ENCODE measurements around the gene NUSAP1. TPM values are rescaled to one million over a fixed set of nuclear protein-coding genes. Genes with fewer than 3 reads are reported as not detected.
A peak's percentile ranks its signal among the peaks of the same experiment; 100 is the strongest.
"Not testable (repeated sequence)": the region's sequence is repeated elsewhere in the genome, so short reads cannot be mapped to it uniquely, and the experiment has no call there.

The NUSAP1 gene
- total RNA-seq, 1 donor from 2014 or later: 3.7 TPM

GRCh38 chr15:41350057-41350717 lies 17.5 kb downstream of the NUSAP1 start:
- Histone ChIP-seq H3K4me3 (ENCODE audit: low read depth, low read length) (no peak overlapping the region), H3K36me3 (ENCODE audit: control insufficient read depth, insufficient read depth, low read length) (peaks cover 3% of the 10 kb centered on the region), H3K27me3 (ENCODE audit: control insufficient read depth, insufficient read depth, low read length) (no peaks in the 10 kb centered on the region)
- no peak for FAIRE-seq
- TF ChIP-seq CTCF (IDR thresholded peaks at IDR 0.05; ENCODE audit: insufficient read depth, low read length, severe bottlenecking): no peak
- DNase-seq (ENCODE audit: low read depth): no peak

- no peak for FAIRE-seq
- Histone ChIP-seq H3K4me3 (ENCODE audit: low read depth, low read length) (no peak overlapping the region), H3K27me3 (ENCODE audit: control insufficient read depth, insufficient read depth, low read length) (no peaks in the 10 kb centered on the region), H3K36me3 (ENCODE audit: control insufficient read depth, insufficient read depth, low read length) (peaks cover 3% of the 10 kb centered on the region)
- TF ChIP-seq CTCF (IDR thresholded peaks at IDR 0.05; ENCODE audit: insufficient read depth, low read length, severe bottlenecking): no peak
- DNase-seq (ENCODE audit: low read depth): no peak
Measured at GRCh38 chr15:41354371-41354770, 21.7 kb downstream of the NUSAP1 start.

GRCh38 chr15:41367418-41367817 lies 34.7 kb downstream of the NUSAP1 start:
- no peak overlapping the region for H3K4me3 ChIP-seq (ENCODE audit: low read depth, low read length)
- H3K27me3 ChIP-seq (ENCODE audit: control insufficient read depth, insufficient read depth, low read length): no peaks in the 10 kb centered on the region
- TF ChIP-seq CTCF (IDR thresholded peaks at IDR 0.05; ENCODE audit: insufficient read depth, low read length, severe bottlenecking): no peak
- DNase-seq (ENCODE audit: low read depth): no peak
- no peak for FAIRE-seq
- no peaks in the 10 kb centered on the region for H3K36me3 ChIP-seq (ENCODE audit: control insufficient read depth, insufficient read depth, low read length)

DNA sequence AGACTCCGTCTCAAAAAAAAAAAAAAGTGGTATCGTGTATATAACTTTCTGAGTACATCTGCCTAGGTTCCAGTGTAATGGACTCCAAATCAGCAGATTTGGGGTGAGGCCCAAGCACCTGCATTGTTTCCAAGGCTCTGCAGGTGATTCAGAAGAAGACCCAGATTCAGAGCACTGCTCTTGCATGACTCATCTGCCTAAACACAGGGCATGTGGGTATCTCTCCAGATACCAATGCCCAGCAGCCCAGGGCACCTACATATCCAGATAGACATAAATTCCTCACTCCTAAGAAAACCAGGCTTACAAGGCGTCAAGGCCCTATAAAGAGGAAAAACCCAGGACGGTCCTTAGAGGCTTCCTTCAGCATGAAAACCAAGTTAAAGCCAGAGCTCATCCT lies 45.3 kb downstream of the NUSAP1 start:
- no peaks in the 10 kb centered on the region for H3K27me3 ChIP-seq (ENCODE audit: control insufficient read depth, insufficient read depth, low read length)
- DNase-seq (ENCODE audit: low read depth): peak; percentile 33
- no peak overlapping the region for H3K4me3 ChIP-seq (ENCODE audit: low read depth, low read length)
- no peaks in the 10 kb centered on the region for H3K36me3 ChIP-seq (ENCODE audit: control insufficient read depth, insufficient read depth, low read length)
- FAIRE-seq: no peak
- TF ChIP-seq CTCF (IDR thresholded peaks at IDR 0.05; ENCODE audit: insufficient read depth, low read length, severe bottlenecking): no peak

- H3K4me3 ChIP-seq (ENCODE audit: low read depth, low read length); FAIRE-seq; H3K27me3 ChIP-seq (ENCODE audit: control insufficient read depth, insufficient read depth, low read length); H3K36me3 ChIP-seq (ENCODE audit: control insufficient read depth, insufficient read depth, low read length); DNase-seq (ENCODE audit: low read depth): not testable (repeated sequence)
Measured at GRCh38 chr15:41383974-41384749, 51.5 kb downstream of the NUSAP1 start.

- H3K36me3 ChIP-seq (ENCODE audit: control insufficient read depth, insufficient read depth, low read length): peaks cover 2% of the 10 kb centered on the region
- no peak for DNase-seq (ENCODE audit: low read depth)
- FAIRE-seq: no peak
- no peaks in the 10 kb centered on the region for H3K27me3 ChIP-seq (ENCODE audit: control insufficient read depth, insufficient read depth, low read length)
- TF ChIP-seq CTCF (IDR thresholded peaks at IDR 0.05; ENCODE audit: insufficient read depth, low read length, severe bottlenecking): no peak
- no peak overlapping the region for H3K4me3 ChIP-seq (ENCODE audit: low read depth, low read length)
Measured at GRCh38 chr15:41387646-41388045, 55.0 kb downstream of the NUSAP1 start.
